Keratinocyte (primary cell): Measurements from ENCODE around the gene CA12.

Experiments
- CTCF ChIP-seq, 3 experiments: IDR thresholded peaks in 1 of 3; conservative IDR thresholded peaks in 1 of 3; optimal IDR thresholded peaks in 1 of 3; 2 replicates in 2 of 3; 3 replicates in 1 of 3; pipeline versions ENCODE3 to v1.5.1; 2011; ENCODE audit warnings: low read length in 3 of 3, mild to moderate bottlenecking in 3 of 3, moderate library complexity in 2 of 3, control low read depth in 1 of 3, inconsistent platforms in 1 of 3; ENCODE audit not compliant: insufficient read depth in 2 of 3; ENCODE audit errors: extremely low read depth in 1 of 3
- EZH2 ChIP-seq: IDR thresholded peaks from one replicate; pipeline ENCODE4 v1.6.1; 2012; ENCODE audit warnings: inconsistent platforms, mild to moderate bottlenecking, low read length, moderate library complexity

DNA sequence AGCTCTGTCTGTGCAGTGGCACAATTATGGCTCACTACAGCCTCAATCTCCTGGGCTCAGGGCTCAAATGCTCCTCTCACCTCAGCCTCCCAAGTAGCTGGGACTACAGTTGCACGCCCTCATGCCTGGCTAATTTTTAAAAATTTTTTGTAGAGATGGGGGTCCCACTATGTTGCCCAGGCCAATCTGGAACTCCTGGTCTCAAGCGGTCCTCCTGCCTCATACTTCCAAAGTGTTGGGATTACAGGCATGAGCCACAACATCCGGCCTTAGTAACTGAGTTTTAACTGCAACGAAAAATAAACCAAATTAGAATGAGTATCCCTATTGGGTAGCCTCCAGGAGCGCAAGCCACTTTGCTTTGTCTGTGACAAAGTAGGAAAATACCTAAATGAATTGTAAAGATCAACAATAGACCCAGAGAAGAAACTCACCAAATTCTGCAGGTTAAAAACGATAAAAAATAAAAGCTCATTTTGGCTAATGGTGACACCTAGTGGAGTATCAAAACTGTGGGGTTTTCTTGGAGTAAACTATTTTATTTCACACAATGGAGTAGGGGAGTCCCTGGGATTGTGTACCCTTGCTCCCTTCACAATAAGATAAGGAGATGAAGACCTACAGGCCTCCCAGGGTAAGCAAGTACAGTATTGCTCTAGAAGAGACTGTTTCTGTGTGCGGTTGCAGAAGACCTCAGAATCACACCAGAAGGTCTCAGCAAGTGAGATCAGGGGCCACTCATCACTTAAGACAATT, 21.0 kb upstream of the CA12 start:
- TF ChIP-seq CTCF (optimal IDR thresholded peaks at IDR 0.05 in 1 of 3, IDR thresholded peaks at IDR 0.05 in 1 of 3, conservative IDR thresholded peaks at IDR 0.05 in 1 of 3; ENCODE audit: extremely low read depth in 1 of 3, insufficient read depth in 2 of 3, low read length in 3 of 3) (peak; percentile 5 to 43 (median 43)), EZH2 (no peak)
